ENCODE results near the gene TAGAP. TPM values are rescaled to one million over a fixed set of nuclear protein-coding genes. Genes with fewer than 3 reads are reported as not detected.

TAGAP gene
- total and polyA plus RNA-seq, 2 donors (not counting 3 experiments of a cell fraction or from before 2014, with no cell fraction given) = not detected

DNA sequence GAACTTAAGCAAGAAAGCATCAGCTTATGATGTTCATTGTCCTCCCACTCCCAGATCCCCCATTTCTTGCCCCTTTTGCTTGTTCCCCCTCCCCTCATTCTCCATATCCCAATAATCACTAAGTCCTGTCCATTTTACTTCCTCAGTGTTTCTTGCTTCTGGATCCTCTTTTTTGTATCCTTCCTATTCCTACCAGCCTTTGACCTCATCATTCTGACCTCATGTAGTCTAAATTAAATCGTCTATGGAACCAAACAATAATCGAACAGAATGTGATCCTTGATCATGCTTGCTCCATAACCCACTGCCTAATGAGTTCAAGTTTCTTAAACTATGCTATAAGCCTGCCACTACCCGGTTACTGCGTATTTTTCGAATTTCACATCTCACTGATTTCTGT, 39.4 kb downstream of the TAGAP start:
- no peak overlapping the region for H3K4me3 ChIP-seq (replicated peaks in 1 of 3; ENCODE audit: insufficient read depth in 1 of 3, low read depth in 1 of 3, low read length in 3 of 3)
- H3K9me3 ChIP-seq (replicated peaks; ENCODE audit: control insufficient read depth, insufficient read depth, low read length) = no peaks in the 10 kb centered on the region
- H3K9ac ChIP-seq (replicated peaks; ENCODE audit: extremely low read depth, insufficient read depth, low read length) = no peak overlapping the region
- TF ChIP-seq EZH2 (IDR thresholded peaks at IDR 0.05; ENCODE audit: borderline replicate concordance, low read depth, low read length, severe bottlenecking) = no peak
- no peak for TF ChIP-seq JUN (IDR thresholded peaks at IDR 0.05; ENCODE audit: borderline replicate concordance, insufficient read depth, insufficient read length, low read depth)
- TF ChIP-seq FOS (IDR thresholded peaks at IDR 0.05; ENCODE audit: borderline replicate concordance, insufficient read depth, low read length) = no peak
- no peak for TF ChIP-seq MYC (IDR thresholded peaks at IDR 0.05; ENCODE audit: low read depth, low read length)
- no peak for TF ChIP-seq POLR2A (IDR thresholded peaks at IDR 0.05; ENCODE audit: low read depth, low read length)
- intact Hi-C loops (cut with micrococcal nuclease) = no loop called here
- H3K36me3 ChIP-seq (ENCODE audit: control insufficient read depth in 2 of 2, extremely low read depth in 1 of 2, insufficient read depth in 2 of 2, low read length in 2 of 2) = no peaks in the 10 kb centered on the region
- no peaks in the 10 kb centered on the region for H4K20me1 ChIP-seq (replicated peaks; ENCODE audit: control insufficient read depth, extremely low read depth, insufficient read depth, low read length)
- no peaks in the 10 kb centered on the region for H3K79me2 ChIP-seq (ENCODE audit: control insufficient read depth, insufficient read depth, low read length)
- FAIRE-seq = no peak
- no peak overlapping the region for H3K27ac ChIP-seq (ENCODE audit: insufficient read depth, low read depth, low read length)
- ChIA-PET CTCF (interaction anchor here (1.6 kb wide), 1 partner anchor 129 kb away, joined by 8 read pairs; no protein-coding TSS in a partner anchor), POLR2A (no interaction called here)
- no peak overlapping the region for H3K4me2 ChIP-seq (ENCODE audit: insufficient read depth, low read length)
- no peaks in the 10 kb centered on the region for H3K9me1 ChIP-seq (replicated peaks; ENCODE audit: control insufficient read depth, extremely low read depth, insufficient read depth, low read length)
- H3K4me1 ChIP-seq (ENCODE audit: control insufficient read depth, extremely low read depth, insufficient read depth, low read length) = peaks cover 3% of the 10 kb centered on the region
- no peak for DNase-seq (ENCODE audit: low read depth, low spot score)
- no TSS peak for BruUV-seq (replicated peaks)
- no peaks in the 10 kb centered on the region for H3K27me3 ChIP-seq (ENCODE audit: control insufficient read depth in 2 of 2, insufficient read depth in 2 of 2, low read length in 2 of 2)
- dilution Hi-C loops (cut with MboI; ENCODE audit: extremely low pct_ligation_motif_present, low sequenced_read_pairs) = no loop called here
- no peak overlapping the region for H2AFZ ChIP-seq (ENCODE audit: low read depth, low read length)

DNA sequence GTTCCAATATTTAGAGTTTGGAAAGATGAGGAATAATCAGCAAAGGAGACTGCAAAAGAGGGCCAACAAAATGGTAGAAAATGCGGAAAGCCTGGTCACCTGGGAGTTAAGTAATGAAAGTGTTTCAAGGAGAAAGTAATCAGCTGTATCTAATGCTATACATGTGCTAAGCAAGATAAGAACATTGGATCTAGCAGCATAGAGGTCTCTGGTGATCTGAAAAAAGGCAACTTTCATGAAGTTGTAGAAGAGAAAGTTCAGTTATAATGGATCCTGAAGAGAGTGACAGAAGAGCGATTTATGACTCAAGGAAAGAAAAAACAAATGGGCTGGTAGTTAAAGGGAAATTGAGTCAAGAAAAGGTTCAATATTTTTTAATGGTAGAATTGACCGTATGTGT, 40.2 kb downstream of the TAGAP start:
- H3K9me1 ChIP-seq (replicated peaks; ENCODE audit: control insufficient read depth, extremely low read depth, insufficient read depth, low read length) = no peaks in the 10 kb centered on the region
- intact Hi-C loops (cut with micrococcal nuclease) = no loop called here
- no peak overlapping the region for H3K4me3 ChIP-seq (replicated peaks in 1 of 3; ENCODE audit: insufficient read depth in 1 of 3, low read depth in 1 of 3, low read length in 3 of 3)
- no peak overlapping the region for H2AFZ ChIP-seq (ENCODE audit: low read depth, low read length)
- no peak overlapping the region for H3K4me2 ChIP-seq (ENCODE audit: insufficient read depth, low read length)
- peaks cover 6% of the 10 kb centered on the region for H3K4me1 ChIP-seq (ENCODE audit: control insufficient read depth, extremely low read depth, insufficient read depth, low read length)
- CTCF ChIA-PET = interaction anchor here (1.1 to 1.2 kb wide), 2 partner anchors 130 to 211 kb away, joined by 3 to 4 read pairs; no protein-coding TSS in a partner anchor
- BruUV-seq (replicated peaks) = no TSS peak
- H3K9me3 ChIP-seq (replicated peaks; ENCODE audit: control insufficient read depth, insufficient read depth, low read length) = no peaks in the 10 kb centered on the region
- no peak for DNase-seq (ENCODE audit: low read depth, low spot score)
- POLR2A ChIA-PET = no interaction called here
- no peaks in the 10 kb centered on the region for H3K27me3 ChIP-seq (ENCODE audit: control insufficient read depth in 2 of 2, insufficient read depth in 2 of 2, low read length in 2 of 2)
- no peaks in the 10 kb centered on the region for H4K20me1 ChIP-seq (replicated peaks; ENCODE audit: control insufficient read depth, extremely low read depth, insufficient read depth, low read length)
- TF ChIP-seq MAX (IDR thresholded peaks at IDR 0.05; ENCODE audit: insufficient read depth, insufficient read length) (no peak), EZH2 (IDR thresholded peaks at IDR 0.05; ENCODE audit: borderline replicate concordance, low read depth, low read length, severe bottlenecking) (no peak), JUN (IDR thresholded peaks at IDR 0.05; ENCODE audit: borderline replicate concordance, insufficient read depth, insufficient read length, low read depth) (no peak), CTCF (IDR thresholded peaks at IDR 0.05; ENCODE audit: extremely low read depth in 1 of 2, insufficient read depth in 1 of 2, low read depth in 1 of 2, low read length in 2 of 2) (no peak), POLR2AphosphoS5 (IDR thresholded peaks at IDR 0.05; ENCODE audit: insufficient read depth, low read depth, low read length) (no peak), GATA2 (IDR thresholded peaks at IDR 0.05; ENCODE audit: insufficient read depth, insufficient read length, low read depth, low read length) (no peak), POLR2A (IDR thresholded peaks at IDR 0.05; ENCODE audit: low read depth, low read length) (no peak)
- no peak overlapping the region for H3K27ac ChIP-seq (ENCODE audit: insufficient read depth, low read depth, low read length)
- no peak overlapping the region for H3K9ac ChIP-seq (replicated peaks; ENCODE audit: extremely low read depth, insufficient read depth, low read length)
- H3K79me2 ChIP-seq (ENCODE audit: control insufficient read depth, insufficient read depth, low read length) = no peaks in the 10 kb centered on the region
- no peaks in the 10 kb centered on the region for H3K36me3 ChIP-seq (ENCODE audit: control insufficient read depth in 2 of 2, extremely low read depth in 1 of 2, insufficient read depth in 2 of 2, low read length in 2 of 2)
- no peak for FAIRE-seq
- dilution Hi-C loops (cut with MboI; ENCODE audit: extremely low pct_ligation_motif_present, low sequenced_read_pairs) = no loop called here
